Activated CD4-positive, alpha-beta T cell treated with anti-CD3 and anti-CD28 coated beads for 48 hours (primary cell): Measurements from ENCODE around the gene IL12RB1.
"Not testable (repeated sequence)": the region's sequence is repeated elsewhere in the genome, so short reads cannot be mapped to it uniquely, and the experiment has no call there.

Experiments used
- DNase-seq: peaks from one replicate; pipeline ENCODE4 v3.0.0-alpha.2; 2020

Gene IL12RB1

DNA sequence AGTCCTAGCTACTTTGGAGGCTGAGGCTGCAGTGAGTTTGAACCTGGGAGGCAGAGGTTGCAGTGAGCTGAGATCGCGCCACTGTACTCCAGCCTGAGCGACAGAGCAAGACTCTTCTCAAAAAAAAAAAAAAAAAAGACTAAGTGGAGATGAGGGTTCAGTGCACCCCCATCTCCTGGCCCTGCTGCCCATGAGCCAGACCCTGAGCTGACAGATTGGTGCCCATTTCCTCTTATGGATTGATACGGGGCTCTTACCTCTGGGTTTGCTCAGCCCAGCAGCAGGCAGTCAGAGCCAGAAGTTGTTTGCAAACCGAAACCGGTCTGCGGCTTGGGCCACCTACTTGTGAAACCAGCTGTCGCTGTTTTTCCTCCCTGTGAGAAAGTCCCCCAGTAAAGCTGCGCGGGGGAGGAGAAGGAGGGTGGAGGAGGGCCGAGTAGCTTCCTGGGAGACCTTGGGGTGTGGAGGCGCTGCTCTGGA is 41.9 kb downstream of the IL12RB1 start:
- peak; percentile 94 for DNase-seq

DNA sequence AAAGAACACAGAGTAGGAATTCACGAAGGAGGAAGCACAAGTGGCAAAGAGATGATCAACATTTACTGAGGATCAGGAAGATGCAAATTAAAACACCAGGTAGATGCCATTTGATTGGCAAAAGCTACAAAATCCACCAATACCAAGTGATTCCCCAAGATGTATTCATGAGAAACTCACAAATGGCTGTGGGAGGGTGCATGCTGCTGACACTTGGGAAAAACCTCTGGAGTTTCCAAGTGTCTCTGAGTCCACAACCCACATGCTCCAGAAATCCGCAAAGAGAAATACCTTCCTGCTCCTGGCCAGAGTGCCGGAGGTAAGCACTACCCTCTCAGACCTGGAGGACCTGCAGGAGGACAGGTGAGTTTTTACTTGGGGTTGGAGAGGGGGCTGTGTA is 43.1 kb downstream of the IL12RB1 start:
- no peak for DNase-seq

DNA sequence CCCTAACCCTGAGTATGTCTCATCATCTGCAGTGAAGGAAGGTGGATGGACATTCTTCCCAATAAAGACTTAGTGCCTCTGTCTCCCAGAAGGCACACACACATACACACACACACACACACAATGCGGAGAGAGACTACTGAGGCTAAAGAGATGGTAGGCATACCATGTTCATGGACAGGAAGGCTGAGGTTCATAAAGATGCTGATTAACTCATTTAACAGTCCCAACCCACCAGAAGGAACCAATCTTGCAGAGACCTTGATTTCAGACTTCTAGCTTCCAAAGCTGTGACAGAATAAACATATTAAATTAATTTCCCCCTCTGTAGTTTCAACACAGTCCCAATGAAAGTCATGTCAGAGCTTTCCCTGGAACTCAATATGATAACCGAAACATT is 45.7 kb downstream of the IL12RB1 start:
- DNase-seq, result no peak

DNA sequence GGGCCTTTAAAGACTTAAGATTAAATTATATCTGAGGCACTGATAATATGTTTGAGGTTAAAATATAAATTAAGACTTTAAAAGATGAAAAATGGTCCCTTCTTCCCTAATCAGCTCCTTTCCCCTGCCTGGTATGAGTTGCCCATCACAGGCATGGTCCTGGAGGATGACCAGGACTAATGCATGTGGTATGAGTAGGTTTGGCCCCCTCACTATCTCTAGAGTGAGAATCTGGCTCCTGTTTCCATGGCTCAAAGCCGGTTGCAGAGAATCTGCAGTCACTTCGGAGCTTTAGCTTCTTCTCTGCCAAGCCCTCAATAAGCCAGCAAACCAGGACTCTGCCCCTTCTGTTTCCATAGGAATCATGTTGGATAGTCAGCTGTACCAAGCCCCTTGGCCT is 54.6 kb downstream of the IL12RB1 start:
- DNase-seq, result not testable (repeated sequence)

DNA sequence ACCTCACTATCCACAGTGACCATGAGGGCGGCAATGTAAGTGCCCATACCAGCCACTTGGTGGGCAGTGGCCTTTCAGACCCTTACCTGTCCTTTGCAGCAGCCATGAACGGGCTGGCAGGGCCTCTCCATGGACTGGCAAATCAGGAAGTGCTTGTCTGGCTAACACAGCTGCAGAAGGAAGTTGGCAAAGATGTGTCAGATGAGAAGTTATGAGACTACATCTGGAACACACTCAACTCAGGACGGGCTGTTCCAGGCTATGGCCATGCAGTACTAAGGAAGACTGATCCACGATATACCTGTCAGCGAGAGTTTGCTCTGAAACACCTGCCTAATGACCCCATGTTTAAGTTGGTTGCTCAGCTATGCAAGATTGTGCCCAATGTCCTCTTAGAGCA is 55.3 kb downstream of the IL12RB1 start:
- not testable (repeated sequence) for DNase-seq

DNA sequence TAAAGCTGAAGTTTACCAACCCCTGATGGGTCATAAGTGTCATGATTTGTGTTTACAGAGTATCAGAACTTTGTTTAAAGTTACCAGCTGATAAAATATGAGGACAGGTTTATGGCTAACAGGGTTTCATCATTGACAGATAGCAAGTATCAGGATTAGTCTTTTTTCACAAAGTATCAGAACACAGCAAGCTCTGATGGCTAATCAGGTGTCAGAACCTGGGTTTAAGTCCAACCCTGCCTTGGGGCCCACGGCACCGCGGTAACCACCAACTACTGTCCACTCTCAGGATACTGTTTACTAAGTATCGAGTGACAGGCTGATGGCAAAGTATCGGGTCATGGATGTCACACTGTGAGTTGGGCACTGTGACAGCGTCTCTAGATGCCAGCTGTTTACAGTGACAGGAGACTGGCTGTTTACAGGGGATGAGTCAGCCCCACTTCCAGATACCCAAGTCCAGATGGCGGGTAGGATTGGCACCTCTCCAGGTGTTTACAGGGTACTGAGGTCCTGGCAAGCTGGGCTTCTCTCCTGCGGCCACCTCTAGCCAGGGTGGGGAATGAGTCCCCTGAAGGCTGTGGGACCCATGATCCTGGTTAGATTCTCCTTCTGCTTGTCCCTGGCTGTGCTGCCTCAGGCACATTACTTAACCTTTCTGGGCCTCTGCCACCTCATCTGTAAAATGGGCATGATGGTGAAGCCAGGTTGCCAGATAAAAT is 57.0 kb downstream of the IL12RB1 start:
- DNase-seq, result no peak

DNA sequence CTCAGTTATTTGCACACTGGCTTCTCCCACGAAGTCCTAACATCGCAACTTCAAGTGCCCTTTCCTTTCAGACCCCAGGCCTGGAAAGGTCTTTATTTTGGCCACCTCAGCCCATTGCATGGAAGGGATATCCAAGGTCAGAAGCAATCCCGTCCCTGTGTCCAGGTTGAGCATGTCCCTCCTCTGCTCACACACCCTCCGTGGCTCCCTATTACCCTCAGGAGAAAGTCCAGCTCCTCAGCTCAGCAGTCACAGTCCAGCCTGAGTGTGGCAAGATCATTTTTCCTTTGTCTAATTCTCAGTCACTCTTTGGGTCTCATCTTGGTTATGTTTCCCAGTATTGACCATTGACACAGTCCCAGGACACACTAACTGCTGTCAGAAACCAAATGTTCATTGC is 59.6 kb downstream of the IL12RB1 start:
- no peak for DNase-seq

DNA sequence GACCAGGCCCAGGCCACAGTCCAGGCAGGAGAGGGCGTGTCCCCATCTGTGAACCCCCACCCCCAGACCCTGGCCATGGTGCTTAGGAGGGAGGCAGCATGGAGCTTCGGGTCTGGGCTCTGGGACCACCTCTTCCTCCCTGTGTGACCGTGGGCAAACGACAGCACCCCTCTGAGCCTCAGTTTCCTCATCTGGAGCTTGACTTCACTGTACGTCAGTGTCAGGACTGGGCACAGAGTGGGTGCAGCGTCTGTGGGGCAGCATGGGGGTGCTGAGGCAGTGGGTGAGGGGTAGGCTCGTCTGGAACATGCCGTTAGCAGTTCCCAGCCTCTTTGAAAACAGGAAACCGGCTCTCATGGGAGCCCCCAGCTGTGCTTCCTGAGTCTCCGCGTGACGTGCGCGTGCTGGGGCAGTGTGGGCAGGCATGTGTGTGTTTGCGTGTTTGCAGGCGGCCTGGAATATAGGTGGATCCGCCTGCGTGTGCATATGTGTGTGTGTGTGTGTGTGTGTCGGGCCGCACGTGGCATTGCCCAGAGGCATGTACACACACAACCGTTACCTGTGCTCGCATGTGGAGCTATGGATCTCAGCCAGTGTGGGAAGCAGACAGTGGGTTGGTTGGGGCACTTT is 63.0 kb downstream of the IL12RB1 start:
- peak; percentile 55 for DNase-seq

DNA sequence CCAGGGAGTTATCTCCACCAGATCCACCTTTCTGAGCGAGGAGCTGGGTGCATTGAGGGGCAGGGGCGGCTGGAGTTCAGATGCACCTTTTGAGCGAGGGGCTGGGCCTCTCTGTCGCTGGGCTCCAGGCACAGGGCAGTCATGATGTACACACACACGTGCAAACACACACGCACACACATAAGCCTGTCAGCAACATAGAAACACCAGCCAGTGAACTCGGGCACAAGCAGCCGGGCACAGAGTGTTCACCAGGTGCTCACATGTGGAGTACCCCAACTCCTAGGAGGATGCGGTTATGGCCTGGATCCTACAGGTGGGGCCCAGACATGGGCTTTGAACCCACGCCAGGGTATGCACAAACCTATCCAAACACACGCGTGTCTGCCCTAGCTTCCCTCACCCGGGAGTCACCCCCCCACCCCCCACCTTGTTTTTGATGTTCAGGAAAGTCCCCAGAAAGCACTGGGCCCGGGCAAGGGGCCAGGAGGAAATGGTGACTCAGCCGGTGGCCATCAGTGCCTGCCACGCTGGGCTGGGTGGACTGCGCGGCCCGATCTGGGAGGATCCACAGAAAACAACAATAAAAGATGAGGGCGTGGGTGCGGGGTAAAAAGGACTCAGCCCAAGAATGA is 65.5 kb downstream of the IL12RB1 start:
- DNase-seq, result peak; percentile 59

DNA sequence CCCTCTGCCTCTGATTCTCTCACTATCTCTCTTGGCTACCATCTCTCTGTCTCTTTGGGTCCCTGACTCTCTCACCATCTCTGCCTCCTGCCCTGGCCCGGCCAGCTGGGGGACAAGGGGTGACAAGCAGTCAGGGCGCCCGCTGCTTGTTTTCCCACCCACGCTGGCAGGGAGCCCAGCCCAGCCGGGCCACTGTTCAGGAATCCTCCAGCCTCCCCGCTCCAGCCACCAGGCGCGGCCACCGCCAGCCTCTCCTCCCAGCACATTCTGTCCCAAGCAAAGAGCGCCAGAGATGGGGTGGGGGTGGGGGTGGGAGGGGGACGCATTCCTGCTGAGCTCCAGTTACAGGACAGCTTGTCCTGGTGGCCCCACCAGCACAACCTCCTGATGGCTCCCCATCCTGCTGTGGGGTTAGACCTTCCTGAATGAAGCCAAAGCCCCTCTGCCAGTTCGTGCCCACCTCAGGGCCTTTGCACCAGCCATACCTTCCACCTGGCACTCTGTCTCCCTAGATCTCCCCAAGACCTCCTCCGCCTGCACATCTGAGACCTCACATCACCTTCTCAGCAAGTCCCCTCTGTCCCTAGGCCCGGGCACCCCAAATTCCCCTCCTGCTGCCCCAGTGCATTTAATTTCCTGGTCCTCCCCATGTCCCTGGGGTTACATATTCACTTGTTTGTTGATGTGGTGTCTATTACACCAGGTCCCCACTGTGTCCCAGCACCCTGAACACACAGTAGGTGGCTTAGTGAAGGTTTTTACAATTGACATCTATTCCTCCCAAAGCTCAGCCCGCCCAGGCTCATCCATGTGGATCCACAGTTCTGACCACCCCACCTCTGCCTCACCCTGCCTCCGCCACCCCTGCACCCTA is 66.3 kb downstream of the IL12RB1 start:
- DNase-seq, result no peak

DNA sequence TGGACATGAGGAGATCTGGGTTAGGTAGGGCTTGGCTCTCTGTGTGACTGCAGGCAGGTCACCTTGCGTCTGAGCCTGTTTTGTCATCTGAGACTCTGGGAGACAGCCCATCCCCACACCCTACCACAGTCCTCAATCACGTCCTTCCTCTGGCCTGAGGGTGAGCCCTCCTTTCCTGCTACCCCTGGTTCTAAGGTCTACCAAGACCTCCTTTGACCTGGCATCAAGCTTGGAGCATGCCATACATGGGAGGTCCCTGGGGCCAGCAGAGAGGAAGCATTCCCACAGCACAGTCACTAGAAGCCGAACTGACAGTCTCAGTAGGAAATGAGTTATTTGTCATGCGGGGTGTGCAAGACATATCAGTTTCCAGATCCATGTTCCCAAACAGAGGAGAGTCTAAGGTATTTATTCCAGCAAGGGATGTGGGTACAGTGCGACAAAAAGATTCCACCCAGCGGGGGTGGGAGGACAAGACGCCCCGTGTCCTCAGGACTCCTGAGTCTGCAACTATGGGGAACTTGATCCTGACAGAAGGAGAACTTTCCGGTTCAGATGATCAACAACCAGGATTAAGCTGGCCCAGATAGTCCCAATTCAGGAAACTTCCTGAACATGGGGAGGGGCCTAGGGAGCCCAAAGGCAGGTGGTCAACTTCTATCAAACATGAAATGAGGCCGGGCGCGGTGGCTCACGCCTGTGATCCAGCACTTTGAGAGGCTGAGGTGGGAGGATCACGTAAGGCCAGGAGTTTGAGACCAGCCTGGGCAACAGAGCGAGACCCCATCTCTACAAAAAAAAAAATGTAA is 69.3 kb downstream of the IL12RB1 start:
- DNase-seq, result no peak

DNA sequence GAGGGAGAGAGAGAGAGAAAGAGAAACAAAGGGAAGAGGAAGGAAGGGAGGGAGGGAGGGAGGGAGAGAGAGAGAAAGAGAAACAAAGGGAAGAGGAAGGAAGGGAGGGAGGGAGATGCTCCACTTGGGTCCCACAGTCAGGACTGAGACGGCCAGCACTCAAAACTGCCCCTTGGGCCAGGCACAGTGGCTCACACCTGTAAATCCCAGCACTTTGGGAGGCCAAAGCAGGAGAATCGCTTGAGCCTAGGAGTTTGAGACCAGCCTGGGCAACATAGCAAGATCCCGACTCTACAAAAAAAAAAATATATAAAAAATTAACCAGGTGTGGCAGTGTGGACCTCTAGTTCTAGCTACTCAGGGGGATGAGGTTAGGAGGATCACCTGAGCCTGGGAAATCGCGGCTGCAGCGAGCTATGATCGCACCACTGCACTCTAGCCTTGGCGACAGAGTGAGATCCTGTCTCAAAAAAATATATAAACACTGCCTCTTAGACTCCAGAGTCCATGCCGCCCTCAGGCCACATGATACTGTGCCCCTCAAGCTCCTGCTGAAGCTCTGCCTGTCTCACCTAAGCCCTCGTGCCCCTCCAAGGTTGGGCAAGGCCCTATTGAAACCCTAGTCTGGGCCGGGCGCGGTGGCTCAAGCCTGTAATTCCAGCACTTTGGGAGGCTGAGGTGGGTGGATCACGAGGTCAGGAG is 70.4 kb downstream of the IL12RB1 start:
- no peak for DNase-seq

DNA sequence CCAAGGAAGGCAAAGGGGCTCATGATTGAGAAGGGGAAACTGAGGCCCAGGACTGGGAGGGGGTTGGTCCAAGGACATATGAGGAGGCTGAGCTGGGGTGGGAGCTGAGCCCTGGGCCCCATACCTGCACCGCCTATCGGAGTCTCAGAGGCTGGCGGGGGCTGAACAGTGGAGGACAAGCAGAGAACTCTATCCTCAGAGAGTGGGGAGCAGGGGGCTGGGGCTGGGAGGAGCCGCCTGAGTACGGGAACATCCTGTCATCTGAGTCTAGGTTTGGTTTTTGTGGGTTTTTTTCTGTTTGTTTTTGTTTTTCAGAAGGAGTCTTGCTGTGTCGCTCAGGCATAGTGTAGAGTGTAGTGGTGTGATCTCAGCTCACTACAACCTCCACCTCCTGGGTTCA is 72.5 kb downstream of the IL12RB1 start:
- DNase-seq, result no peak

DNA sequence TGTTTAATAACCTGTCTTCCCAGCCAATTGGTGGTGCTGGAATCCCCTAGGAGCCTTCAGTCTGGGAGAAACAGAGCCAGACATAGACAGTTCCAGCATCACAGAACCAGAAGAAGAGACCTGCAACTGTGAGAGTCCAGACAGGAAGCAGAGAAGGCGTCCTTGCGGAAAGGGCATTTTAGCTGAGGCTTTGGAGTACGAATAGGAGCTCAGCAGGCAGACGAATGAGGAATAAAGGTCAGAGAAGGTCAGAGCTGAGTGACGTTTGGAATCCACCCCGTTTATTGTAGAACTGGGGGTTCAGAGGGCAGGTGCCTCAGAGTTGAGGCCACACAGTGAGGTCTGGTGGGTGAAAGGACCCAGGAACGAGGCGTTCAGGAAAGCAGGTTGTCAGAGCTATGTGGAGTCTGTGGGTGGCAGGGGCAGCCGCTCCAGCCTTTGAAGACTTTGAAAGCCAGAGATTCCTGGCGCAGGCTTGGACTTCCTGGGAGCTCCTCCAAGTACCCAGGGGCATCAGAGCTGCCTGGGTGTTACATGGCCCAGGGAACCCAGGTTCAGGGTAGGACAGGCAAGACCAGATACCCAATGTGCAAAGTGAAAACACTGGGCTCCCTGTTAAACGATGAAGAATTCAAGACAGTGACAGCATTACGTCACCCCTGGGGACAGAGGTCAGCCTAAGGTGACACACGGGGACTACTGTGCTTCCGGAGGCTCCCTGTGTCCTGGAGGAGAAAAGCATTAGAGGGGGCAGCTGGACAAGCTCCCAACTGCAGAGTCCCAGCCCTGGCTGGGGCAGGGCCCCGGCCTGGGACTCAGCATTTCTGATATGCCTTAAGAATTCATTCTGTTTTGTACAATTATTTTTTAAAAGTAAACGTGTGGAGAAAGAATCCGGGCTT is 73.3 kb downstream of the IL12RB1 start:
- DNase-seq, result no peak

DNA sequence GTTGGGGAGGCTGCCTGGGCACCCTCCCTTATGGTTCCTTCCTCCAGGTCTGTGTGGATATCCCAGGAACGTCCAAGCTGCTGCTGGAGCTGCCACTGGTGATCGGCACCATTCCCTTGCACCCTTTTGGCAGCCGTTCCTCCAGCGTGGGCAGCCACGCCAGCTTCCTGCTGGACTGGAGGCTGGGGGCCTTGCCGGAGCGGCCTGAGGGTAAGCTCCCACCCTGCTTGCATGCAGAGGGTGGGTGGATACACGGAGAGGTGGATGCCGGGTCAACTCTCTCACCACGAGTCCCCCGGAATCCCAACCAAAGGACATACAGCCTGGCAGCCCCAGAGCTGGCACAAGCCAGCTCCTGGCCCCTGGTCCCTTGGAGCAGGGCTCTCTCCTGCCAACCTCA is 76.6 kb downstream of the IL12RB1 start:
- DNase-seq, result no peak

DNA sequence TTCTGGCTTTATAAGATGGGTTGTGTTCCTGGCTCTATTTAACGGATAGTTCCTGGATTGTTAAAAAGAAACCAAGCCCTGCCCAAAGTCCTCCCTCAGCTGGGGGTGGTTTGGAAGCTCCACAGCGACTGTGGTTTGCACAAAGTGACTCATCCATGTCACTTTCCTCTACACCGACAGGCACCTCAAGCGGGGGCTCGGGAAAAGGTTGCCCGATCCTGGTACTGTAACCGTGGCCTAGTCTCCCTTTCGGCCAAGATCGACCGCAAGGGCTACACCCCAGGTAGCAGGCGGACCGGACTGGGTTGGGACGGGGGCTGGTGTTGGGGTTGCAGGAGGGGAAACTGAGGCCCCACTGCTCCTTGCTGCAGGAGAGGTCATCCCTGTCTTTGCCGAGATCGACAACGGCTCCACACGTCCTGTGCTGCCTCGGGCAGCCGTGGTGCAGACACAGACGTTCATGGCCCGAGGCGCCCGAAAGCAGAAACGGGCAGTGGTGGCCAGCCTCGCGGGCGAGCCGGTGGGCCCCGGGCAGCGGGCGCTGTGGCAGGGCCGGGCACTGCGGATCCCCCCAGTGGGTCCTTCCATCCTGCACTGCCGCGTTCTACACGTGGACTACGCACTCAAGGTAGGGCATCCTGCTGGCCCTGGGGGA is 77.2 kb downstream of the IL12RB1 start:
- peak; percentile 50 for DNase-seq
